ENCODE data around the gene TMED10.
A peak's percentile ranks its signal among the peaks of the same experiment; 100 is the strongest.

Gene TMED10

GRCh38 chr14:75126679-75127473, 49.5 kb downstream of the TMED10 start, which contains the start of gene NEK9:
Gene NEK9 (minus strand): TSS chr14:75127048. CDS start chr14:75126921, 127 bp downstream.
- peak; percentile 92 for DNase-seq (ENCODE audit: low read depth in 1 of 2, low spot score in 1 of 2)
- no peak for TF ChIP-seq JUND (IDR thresholded peaks at IDR 0.05; ENCODE audit: low read depth)
- in situ Hi-C loops (cut with HindIII; ENCODE audit: low pct_unique_long_range_greater_than_20kb, low sequenced_read_pairs), result no loop called here

DNA sequence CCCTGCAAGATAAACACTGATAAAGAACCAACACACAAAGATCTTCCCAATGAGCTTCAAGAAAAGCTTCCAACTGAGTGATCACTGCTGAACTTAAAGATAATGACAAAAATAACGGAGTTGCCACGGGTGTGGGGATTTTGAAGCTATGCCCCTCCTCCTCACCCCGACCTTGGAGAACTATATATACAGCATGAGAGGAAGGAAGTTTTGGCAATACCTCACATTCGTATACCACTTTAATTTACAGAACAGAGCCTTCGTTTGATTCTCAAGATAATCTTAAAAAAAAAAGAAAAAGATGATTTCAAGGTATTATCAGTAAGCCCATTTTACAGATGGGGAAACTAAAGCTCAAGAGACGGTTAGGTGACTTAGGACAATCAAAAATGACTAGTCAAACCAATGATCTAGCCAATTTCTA, 50.3 kb downstream of the TMED10 start:
- TF ChIP-seq JUND (IDR thresholded peaks at IDR 0.05; ENCODE audit: low read depth), result no peak
- in situ Hi-C loops (cut with HindIII; ENCODE audit: low pct_unique_long_range_greater_than_20kb, low sequenced_read_pairs), result no loop called here
- no peak for DNase-seq (ENCODE audit: low read depth in 1 of 2, low spot score in 1 of 2)

GRCh38 chr14:75125617-75126016, 50.8 kb downstream of the TMED10 start:
- TF ChIP-seq JUND (IDR thresholded peaks at IDR 0.05; ENCODE audit: low read depth), result no peak
- in situ Hi-C loops (cut with HindIII; ENCODE audit: low pct_unique_long_range_greater_than_20kb, low sequenced_read_pairs), result no loop called here
- no peak for DNase-seq (ENCODE audit: low read depth in 1 of 2, low spot score in 1 of 2)

DNA sequence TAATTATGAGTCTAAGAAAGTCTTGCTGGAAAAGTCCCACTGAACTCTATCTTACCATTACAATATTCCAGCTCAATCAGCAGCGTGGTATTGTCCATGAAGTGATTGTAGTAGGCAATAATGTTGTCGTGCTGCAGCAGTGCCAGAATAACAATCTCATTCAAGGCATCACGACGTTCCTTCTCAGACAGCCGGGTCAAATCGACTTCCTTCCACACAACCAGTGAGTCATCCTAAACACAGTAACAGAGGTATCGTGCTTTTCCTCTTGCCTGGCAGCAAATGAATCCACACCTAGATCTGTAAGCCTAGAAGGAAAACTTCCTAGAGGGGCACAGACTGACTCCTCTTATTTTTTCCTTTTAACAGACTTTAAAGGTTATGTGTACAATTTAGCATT, 52.4 kb downstream of the TMED10 start:
- no peak for TF ChIP-seq JUND (IDR thresholded peaks at IDR 0.05; ENCODE audit: low read depth)
- in situ Hi-C loops (cut with HindIII; ENCODE audit: low pct_unique_long_range_greater_than_20kb, low sequenced_read_pairs), result no loop called here
- DNase-seq (ENCODE audit: low read depth in 1 of 2, low spot score in 1 of 2), result no peak

DNA sequence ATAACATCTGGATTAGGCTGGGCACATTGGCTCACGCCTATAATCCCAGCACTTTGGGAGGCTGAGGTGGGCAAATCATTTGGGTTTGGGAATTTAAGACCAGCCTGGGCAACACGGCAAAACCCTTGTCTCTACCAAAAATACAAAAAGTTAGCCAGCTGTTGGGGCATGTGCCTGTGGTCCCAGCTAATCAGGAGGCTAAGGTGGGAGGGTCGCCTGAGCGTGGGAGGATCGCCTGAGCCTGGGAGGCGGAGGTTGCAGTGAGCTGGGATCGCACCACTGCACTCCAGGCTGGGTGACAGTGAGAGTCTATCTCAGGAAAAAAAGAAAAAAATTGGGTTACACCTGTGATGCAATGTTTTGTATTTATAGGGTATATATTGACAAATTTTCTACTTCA, 54.9 kb downstream of the TMED10 start:
- in situ Hi-C loops (cut with HindIII; ENCODE audit: low pct_unique_long_range_greater_than_20kb, low sequenced_read_pairs), result no loop called here

DNA sequence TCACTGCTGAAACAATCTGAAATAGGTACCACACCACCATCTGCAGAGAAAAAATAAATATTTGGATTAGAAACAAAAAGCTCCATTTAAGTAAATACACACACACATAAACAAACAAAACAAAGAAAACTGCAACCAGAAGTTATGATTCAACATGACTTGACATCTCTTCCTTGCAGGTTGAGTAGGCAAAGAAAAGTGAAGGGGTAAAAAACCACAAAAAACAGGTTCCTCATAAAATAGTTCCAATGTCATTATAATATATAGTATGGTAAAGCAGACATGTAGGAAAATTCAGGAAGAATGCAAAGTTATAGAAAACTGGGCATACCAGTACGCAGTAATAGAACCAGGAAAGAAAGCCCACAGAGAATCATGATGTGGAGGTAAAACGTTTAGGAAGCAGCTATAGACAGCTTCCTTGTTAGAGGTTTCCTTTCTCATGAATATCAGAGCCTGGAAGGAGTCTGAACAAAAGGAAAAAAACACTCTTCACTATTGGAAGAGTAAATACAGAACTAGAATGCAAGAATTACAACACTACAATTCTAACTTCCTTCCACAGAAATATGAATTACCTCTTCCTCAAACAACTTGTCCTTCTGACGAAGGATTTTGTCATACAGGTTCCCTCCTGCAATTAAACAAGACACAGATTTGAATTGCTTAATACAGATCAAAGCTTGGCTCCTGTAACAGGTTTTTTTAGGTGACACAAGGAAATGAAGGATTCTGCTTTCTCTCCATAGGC, 55.7 kb downstream of the TMED10 start:
- TF ChIP-seq JUND (IDR thresholded peaks at IDR 0.05; ENCODE audit: low read depth), result no peak
- DNase-seq (ENCODE audit: low read depth in 1 of 2, low spot score in 1 of 2), result peak in 1 of 2 experiments; percentile 33
- in situ Hi-C loops (cut with HindIII; ENCODE audit: low pct_unique_long_range_greater_than_20kb, low sequenced_read_pairs), result no loop called here

More for the DNA sequence above, 54.9 kb downstream of the TMED10 start:
- TF ChIP-seq JUND (IDR thresholded peaks at IDR 0.05; ENCODE audit: low read depth), result no peak
- DNase-seq (ENCODE audit: low read depth in 1 of 2, low spot score in 1 of 2), result no peak

- no peak for DNase-seq (ENCODE audit: low read depth in 1 of 2, low spot score in 1 of 2)
- in situ Hi-C loops (cut with HindIII; ENCODE audit: low pct_unique_long_range_greater_than_20kb, low sequenced_read_pairs), result no loop called here
- TF ChIP-seq JUND (IDR thresholded peaks at IDR 0.05; ENCODE audit: low read depth), result no peak
Measured at GRCh38 chr14:75119056-75119455, 57.4 kb downstream of the TMED10 start.

DNA sequence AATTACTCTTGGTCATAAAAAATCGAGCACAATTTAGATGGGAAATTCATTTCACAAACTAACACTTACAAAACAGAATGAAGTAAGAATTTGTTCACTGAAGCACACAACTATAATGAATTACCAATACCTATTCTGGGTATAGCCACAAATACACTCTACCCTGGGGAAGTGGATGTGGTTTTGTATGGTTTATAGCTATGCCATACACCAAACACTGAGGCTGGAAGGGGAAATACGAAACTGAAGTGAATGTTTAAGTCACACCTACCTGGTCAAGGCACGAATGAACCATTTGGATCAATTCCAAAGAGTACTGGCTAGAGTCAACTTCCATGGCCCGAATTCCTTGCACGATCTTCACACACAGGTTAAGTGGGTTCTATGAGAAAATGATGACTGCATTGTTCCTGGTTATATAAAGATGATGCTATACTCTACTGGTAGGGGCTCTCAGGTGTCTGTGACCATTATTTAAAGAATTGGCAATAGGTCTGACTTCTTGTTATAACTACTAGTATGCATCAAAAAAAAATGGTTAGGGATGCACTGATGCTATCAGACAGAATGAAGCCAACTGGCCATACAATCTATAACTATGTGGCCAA, 62.4 kb downstream of the TMED10 start:
- TF ChIP-seq JUND (IDR thresholded peaks at IDR 0.05; ENCODE audit: low read depth), result no peak
- no peak for DNase-seq (ENCODE audit: low read depth in 1 of 2, low spot score in 1 of 2)
- in situ Hi-C loops (cut with HindIII; ENCODE audit: low pct_unique_long_range_greater_than_20kb, low sequenced_read_pairs), result no loop called here

- in situ Hi-C loops (cut with HindIII; ENCODE audit: low pct_unique_long_range_greater_than_20kb, low sequenced_read_pairs), result no loop called here
- no peak for DNase-seq (ENCODE audit: low read depth in 1 of 2, low spot score in 1 of 2)
- no peak for TF ChIP-seq JUND (IDR thresholded peaks at IDR 0.05; ENCODE audit: low read depth)
Measured at GRCh38 chr14:75109877-75110276, 66.5 kb downstream of the TMED10 start.

GRCh38 chr14:75107186-75107585, 69.2 kb downstream of the TMED10 start:
- no peak for DNase-seq (ENCODE audit: low read depth in 1 of 2, low spot score in 1 of 2)
- in situ Hi-C loops (cut with HindIII; ENCODE audit: low pct_unique_long_range_greater_than_20kb, low sequenced_read_pairs), result no loop called here
- no peak for TF ChIP-seq JUND (IDR thresholded peaks at IDR 0.05; ENCODE audit: low read depth)

GRCh38 chr14:75101491-75101890, 74.9 kb downstream of the TMED10 start:
- no peak for TF ChIP-seq JUND (IDR thresholded peaks at IDR 0.05; ENCODE audit: low read depth)
- DNase-seq (ENCODE audit: low read depth in 1 of 2, low spot score in 1 of 2), result peak in 1 of 2 experiments; percentile 27
- in situ Hi-C loops (cut with HindIII; ENCODE audit: low pct_unique_long_range_greater_than_20kb, low sequenced_read_pairs), result no loop called here

GRCh38 chr14:75098682-75099081, 77.7 kb downstream of the TMED10 start:
- in situ Hi-C loops (cut with HindIII; ENCODE audit: low pct_unique_long_range_greater_than_20kb, low sequenced_read_pairs), result no loop called here
- DNase-seq (ENCODE audit: low read depth in 1 of 2, low spot score in 1 of 2), result no peak
- TF ChIP-seq JUND (IDR thresholded peaks at IDR 0.05; ENCODE audit: low read depth), result no peak

GRCh38 chr14:75098212-75098611, 78.2 kb downstream of the TMED10 start:
- DNase-seq (ENCODE audit: low read depth in 1 of 2, low spot score in 1 of 2), result no peak
- no peak for TF ChIP-seq JUND (IDR thresholded peaks at IDR 0.05; ENCODE audit: low read depth)
- in situ Hi-C loops (cut with HindIII; ENCODE audit: low pct_unique_long_range_greater_than_20kb, low sequenced_read_pairs), result no loop called here

All from T47D (cell line).